Glomerular visceral epithelial cell (primary cell): ENCODE results near the gene PRKAG2.
"Not testable (repeated sequence)": the region's sequence is repeated elsewhere in the genome, so short reads cannot be mapped to it uniquely, and the experiment has no call there.

ENCODE experiments used
- DNase-seq: peaks from one replicate; pipeline ENCODE4 v3.0.0-alpha.2; 2016; ENCODE audit errors: extremely low spot score

The PRKAG2 gene

DNA sequence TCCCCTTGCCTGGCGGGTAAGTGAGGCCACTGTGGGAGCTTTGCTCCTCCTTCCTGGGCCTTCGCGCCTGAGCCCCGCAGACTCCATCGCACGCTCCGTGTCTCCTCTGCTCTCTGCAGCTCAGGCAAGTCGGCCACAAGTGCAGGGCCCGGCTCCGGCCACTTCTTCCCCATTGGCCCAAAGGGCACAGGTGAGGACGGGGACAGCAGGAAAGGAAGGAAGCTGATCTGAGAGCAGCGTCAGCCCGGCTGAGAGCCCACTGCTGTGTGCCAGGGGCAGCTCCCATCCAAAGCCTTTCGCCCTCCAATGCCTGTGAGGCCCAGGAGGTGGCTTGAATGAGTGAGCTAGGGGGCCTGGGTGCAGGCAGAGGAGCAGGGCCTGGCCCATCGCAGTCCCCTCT lies 323.6 kb downstream of the PRKAG2 start:
- DNase-seq: no peak

DNA sequence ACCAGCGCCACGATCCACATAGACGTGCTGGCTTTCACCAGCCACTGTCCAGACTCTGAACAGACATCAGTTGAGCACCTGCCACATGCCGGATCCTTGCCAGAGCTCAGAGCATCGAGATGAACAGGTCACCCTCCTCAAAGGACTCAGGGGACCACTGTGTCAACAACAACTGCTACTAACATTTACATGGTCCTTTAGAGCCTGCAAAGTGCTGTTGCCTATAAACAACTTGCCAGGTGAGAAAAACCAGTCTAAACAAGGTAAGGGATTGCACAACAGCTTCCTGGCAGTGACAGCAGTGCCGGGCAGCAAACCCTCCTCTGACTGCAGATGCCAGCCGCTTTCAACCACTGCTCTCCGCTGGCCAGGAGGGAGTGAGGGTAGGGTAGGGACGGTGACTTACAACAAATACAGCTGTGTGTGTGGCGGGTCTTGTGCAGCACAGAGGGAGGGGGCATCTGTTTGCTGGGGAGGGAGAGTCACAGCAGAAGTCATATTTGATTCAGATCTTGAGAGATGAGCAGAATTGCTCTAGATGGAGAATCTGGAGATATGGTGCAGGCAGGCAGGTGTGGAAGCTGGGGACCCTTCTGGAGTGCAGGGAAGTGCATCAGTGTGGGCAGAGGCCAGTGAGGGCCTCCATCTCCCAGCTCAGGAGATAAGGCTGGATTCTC lies 324.4 kb downstream of the PRKAG2 start:
- DNase-seq: no peak

DNA sequence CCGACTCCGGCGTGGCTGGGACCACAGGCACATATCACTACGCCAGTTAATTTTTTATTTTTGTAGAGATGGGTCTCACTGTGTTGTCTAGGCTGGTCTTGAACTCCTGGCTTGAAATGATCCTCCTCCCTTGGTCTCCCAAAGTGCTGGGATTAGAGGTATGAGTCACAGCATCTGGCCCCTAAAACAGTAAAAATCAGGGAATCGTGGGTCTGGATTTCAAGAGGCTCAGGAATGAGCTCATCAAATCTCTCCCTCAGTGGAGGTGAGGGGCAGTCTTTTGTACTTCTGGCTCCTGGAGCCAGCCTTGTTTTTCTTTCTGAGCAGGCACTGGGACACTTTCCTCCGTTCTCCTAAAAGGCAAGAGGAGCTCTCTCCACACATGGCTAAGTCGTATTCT lies 325.1 kb downstream of the PRKAG2 start:
- peak; percentile 4 for DNase-seq

DNA sequence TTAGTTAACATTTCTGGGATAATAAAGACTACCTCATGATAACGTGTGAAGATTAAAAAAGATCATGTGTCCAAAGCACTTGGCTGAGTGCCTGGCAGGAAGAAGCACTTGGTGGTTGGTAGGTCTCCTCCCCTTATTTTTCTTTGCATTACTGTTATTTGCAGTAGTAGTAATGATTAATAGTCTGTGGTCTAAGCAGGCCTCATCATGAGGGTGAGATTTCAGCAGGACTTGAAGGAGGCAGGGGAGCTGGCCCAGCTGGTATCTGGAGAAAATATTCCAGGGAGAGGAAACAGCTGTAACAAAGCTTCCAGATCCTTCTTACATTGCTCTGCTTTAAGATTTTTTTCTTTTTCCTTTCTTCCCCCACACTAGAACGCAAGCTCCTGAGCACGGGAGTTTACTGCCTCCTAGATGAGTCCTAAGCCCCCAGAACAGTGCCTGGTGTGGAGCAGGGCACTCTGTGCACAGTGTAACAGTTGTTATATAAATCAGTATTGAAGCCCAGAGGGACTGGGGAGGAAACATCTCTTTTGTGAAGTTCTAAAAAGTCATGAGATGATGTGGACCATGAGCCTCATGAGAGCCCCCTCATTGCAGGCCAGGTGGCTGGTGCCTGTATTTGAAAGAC lies 326.1 kb downstream of the PRKAG2 start:
- peak; percentile 89 for DNase-seq

DNA sequence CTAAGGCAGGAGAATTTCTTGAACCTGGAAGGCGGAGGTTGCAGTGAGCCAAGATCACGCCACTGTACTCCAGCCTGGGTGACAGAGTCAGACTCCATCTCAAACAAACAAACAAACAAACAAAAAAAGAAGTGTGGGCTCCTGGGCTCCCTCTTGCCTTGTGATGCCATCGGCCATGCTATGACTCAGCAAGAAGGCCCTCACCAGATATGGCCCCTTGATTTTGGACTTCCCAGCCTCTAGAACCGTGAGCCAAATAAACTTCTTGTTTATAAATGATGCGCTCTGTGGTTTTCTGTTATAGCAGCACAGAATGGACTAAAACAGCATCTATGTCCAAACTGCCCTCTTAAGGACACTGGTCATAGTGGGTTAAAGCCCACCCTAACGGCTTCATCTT lies 327.3 kb downstream of the PRKAG2 start:
- DNase-seq: no peak

DNA sequence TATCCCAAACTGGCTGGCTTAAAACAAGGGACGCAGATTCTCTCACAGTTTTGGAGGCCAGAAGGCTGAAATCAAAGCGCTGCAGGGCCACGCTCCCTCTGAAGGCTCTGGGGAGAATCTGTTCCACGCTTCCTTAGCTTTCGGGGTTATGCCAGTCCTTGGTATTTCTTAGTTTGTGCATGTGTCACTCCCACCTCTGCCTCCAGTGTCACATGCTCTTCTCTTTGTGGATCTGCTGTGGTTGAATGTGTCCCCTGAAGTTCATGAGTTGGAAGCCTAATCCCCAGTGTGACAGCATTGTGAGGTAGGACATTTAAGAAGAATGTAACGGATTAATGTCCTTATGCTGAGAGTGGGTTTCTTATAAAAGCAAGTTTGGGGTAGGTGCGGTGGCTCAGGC lies 327.8 kb downstream of the PRKAG2 start:
- no peak for DNase-seq

DNA sequence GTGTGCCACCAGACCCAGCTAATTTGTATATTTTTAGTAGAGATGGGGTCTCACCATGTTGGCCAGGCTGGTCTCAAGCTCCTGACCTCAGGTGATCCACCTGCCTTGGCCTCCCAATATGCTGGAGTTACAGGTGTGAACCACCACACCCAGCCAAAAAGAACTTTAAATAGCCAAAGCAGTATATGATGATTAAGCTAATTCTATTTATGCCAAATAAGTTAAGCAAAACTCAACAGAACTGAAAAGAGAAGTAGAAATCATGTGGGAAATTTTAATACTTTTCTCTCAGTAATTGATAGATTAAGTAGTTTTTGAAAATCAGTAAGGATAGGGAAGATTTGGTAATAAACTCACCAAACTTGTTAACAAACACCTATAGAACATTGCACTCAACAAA lies 332.7 kb downstream of the PRKAG2 start:
- no peak for DNase-seq

DNA sequence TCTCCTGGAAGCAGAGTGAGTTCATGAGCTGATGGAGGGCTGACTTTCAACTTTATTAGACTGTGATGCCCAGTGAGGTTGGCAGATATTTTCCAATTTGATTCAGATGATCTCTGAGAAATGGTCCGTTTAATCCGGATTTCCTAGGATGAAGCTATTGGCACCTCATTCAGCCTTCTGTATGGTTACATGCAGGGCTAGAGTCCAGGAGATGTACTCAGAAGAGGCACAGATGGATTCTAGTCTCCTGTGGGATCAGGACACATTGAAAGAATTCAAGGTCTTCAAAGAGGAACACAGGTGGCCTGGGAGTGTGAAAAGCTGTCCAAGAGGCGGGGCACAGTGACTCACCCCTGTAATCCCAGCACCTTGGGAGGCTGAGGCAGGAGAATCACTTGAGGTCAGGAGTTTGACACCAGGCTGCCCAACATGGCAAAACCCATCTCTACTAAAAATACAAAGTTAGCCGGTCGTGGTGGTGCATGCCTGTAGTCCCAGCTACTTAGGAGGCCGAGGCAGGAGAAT lies 334.2 kb downstream of the PRKAG2 start:
- no peak for DNase-seq

DNA sequence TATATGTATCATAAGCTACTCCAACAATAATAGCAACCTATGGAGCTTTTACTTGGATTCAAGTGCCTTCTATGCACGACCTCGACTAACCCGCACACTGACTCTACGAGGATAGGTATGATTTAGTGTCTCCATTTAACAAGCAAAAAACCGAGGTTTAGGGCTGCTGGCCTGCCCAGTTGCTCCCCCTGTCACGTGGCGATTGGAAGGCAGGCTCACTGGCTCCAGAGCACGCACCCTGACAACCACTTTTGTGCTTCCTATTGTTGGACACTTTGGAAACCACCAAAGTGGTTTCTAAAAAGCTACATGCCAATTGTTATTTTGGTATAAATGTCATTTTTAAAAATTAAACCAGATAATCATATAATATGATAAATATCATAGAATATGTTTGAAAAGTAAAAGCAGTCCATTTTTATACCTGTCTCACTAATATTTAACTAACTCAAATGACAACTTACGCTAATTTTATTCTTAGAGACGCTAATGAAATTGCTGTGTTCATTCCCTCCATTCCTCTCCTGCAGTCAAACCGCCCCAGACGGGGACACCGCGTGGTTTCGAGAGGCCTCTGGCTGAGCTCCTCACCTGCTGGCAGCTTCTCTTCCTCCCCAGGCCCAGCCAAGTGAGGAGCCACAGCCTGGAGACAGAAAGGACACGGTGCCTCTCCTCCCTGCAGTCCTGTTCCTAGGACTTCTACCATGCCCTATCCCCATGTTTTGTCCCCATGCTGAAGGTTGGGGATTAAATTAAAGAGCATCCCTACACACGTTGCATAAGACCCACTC lies 335.0 kb downstream of the PRKAG2 start:
- no peak for DNase-seq

DNA sequence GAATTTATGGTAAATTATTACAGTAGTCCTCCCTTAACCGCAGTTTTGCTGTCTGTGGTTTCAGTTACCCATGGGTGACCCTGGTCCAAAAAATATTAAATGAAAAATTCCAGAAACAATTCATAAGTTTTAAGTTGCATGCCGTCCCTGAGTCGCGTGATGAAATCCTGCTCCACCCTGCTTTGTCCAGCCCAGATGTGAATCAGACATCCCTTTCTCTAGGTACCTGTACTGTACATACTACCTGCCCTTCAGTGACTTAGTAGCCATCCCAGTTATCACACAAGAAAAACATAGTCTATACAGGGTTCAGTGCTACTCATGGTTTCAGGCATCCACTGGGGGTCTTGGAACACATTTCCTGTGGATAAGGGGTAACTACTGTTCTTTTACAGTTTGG lies 336.8 kb downstream of the PRKAG2 start:
- DNase-seq: peak; percentile 34

DNA sequence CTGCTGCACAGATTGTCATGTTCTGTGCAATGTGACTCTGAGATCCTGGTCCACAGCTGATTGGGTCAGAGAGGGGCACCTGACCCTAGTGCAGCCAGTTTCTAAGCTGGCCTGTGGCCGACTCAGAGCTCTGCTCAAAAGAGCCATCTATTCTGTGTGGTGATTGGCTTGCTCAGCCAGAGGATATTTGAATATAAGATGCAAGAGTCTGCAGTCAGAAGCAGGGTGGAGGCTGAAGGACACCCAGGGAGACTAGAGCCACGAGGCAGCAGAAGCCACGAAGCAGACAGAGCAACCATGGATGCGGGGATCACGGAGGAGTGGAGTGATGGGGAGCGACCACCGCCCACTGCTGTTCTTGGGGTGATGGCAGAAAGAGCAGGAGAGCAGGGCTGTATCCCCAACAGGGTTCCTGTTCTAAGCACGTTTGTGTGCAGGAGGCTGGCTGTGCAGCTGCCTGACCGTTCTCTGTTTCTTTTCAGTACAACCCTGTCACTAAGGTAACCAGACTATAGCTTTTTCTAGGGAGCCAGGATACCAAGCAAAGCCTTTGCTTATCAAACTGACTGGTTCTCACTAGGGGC lies 337.7 kb downstream of the PRKAG2 start:
- no peak for DNase-seq

DNA sequence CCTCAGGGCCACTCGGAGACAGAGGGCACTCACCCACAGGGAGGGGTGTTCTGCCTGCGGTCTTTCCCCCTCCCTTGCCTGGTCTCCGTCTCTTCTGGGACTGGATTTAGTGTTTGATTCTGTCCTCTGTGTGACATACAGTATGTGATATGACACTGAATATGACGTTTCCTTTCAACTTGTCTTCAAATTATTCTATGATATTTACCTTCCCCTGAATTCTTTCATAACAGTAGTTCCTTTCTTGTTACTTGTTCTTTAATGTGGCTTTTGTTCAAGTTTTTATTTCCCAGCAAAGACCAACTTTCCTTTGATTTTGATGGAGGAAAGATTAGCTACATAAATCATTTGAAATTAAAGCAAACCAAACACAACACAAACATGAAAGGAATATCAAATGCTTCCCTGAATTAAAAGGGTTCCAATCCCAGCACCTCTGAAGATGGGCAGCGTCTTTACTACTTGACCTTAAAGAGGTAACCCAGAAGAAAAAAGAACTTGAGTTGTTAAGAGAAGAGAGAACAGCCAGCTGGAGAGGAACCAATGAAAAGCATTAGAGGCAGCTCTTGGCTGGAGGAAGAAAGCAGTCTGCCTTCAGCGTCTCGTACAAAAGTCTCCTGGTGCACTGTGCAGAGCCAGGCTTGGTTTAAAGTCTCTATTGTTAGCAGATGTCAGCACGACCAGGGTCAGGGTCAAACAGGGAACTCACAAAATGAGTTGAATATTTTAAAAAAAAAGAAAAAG lies 338.9 kb downstream of the PRKAG2 start:
- no peak for DNase-seq

DNA sequence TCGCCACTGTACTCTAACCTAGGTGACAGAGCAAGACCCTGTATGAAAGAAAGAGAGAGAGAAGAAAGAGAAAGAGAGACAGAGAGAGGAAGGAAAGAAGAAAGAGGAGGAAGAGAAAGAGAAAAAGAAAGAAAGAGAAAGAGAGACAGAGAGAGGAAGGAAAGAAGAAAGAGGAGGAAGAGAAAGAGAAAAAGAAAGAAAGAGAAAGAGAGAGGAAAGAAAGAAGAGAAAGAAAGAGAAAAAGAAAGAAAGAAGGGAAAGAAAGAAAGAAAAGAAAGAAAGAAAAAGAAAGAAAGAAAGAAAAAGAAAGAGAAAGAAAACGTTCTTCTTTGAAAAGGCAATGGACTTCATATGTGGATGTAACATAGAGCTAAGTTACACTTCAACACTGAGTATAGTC lies 340.7 kb downstream of the PRKAG2 start:
- DNase-seq: not testable (repeated sequence)

DNA sequence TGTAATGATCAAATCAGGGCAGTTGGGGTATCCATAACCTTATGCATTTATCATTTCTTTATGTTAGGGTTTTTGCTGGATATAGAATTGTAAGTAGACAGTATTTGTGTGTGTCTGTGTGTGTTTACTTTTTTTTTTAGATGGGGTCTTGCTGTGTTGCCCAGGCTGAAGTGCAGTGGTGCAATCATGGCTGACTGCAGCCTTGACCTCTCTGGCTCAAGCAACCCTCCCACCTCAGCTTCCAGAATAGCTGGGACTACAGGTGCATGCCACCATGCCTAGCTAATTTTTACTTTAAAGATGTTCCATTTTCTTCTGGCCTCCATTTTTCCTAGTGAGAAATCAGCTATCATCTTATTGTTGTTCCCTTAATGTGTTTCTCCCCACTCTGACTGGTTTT lies 347.1 kb downstream of the PRKAG2 start:
- DNase-seq: no peak

DNA sequence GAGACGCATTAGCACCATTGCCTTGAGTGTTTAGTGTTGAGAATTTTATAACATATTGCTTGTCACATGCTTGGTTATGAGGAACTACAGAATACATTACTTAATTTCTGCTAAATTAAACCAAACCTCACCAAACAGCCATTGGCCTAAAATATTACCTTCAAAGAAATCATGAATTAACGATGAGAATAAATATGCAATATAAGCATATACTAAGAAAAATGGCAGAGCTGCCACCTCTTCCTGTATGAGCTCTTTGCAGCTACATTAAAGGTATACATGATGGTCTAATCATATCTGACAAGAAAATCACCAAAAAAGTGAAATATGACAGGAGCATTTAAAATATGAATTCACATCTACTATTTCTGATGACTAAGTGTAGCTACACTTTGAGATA lies 352.1 kb downstream of the PRKAG2 start:
- DNase-seq: no peak

DNA sequence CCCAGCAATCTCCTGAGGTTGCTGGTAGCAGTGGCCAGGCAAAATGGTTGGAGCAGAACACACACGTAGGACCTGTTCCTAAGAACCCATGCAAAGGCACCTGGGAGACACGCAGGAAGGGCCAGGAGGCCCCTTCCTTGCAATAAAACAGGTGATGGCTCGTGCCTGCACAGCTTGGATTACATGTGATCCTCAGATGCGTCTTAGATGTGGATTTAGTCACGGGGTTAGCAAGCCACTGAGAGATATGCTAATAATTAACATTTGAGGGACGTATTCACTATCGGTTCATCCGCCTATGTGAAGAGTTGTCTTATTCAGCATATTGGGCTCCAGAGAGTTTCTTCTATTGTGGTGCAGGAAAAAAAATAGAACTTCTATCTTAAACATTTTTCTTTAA lies 352.6 kb downstream of the PRKAG2 start:
- no peak for DNase-seq

DNA sequence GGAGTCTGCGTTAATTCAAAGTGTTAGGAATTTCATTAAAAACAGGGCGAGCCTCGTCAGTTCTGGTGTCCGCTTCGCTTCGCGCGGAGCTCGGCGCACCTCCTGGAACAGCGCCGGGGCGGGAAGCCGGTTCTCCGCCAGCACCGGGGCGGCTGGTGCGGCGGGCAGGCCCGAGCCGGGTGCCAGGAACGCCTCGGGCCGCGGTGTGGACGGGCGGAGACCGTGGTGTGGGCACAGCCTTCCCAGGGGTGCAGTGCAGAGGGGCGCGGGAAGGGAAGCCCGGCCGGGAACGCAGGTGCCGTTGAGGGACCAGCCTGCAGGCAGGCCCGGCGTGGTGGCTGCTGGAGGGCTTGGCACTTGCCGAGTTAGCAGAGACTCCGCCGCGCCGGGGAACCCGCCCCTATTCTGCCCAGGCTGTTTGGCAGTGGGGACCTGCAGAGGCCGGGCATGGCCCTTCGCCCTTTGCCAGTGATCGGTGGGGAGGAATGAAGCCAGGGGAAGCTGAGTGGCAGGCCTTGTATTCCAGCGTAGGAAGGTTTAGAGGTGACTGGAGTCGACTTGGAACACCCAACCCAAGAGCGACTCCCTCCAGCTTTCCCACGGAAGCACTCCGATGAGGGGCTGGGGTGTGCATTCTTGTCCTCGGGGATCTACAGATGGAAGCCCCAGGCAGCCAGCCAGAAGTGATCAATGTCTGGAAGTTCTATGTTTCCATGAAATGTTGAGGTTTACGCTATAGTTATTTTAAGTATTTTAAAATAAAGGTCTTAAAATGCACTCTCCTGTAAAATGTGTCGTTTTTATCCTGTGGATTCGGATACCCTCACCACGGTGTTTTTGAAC lies 356.3 kb downstream of the PRKAG2 start:
- peak; percentile 45 for DNase-seq

DNA sequence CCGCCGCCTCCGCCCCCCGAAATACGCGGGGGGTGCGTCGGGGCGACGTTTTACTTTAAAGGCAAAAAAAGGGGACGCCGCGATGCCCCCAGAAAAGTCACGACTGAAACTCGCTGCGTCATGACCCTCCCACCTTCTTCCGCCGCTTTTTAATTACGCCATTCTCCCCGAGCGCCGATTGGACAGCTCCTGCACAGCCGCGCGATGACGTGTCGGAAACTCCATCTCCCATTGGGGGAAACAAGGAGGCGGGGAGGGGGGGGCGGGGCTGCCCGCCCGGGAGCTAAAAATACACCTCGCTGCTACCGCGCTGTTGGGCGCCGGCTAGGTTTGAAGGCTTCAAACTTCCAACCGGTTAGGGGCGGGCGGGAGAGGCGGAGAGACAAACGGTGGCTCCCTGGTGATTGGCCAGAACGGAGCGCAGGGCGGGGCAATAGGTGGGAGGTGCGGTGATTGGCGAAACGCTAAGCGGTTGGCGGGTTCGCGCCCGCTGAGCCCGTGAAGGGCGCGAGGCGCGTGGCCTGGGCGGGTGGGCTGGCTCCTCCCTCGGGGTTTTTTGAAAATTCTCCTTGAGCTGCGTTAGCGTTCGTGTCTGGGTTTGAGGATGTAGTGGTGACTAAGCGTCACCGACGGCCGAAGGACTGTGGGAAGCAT lies 357.0 kb downstream of the PRKAG2 start, which contains the start of gene RHEB:
Gene RHEB, minus strand, starts transcription at position 131 of the 654 bp plus-strand sequence. CDS start 384 bp downstream, outside the sequence.
- peak; percentile 100 for DNase-seq

DNA sequence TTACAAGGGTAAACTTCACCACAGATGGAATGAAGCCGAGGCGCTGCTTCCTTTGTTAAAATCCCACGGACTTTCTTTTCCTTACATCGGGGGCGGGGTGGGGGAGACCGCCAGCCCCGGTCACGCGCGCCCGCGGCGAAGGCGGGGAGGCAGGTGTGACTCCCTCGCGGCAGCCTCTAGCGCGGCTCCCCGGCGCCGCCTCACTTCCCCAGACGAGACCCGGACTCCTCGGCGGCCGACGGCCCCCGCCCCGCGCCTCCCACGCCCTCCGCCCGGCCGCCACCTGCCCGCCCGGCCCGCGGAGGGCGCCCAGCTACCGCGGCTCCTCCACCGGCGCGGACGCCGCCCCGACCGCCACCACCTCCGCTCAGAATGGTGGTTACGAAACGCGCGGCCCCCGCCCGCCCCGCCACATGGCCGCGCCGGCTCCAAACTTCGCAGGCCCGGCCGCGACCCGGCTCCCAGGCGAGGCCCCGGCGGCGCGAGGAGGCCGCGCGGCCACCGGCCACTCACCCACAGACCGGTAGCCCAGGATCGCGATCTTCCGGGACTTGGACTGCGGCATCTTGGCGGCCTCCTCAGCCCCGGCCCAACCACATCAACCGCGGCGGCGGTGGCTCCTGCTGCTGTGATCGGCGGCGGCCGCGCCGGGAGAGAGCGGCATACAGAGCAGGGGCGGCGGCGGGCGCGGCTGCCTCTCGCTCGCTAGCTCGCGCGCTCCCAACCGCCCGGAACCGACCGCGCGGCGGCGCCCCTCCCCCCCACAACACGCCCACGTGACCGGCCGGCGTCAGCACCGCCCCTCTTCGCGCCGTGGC lies 357.8 kb downstream of the PRKAG2 start:
- DNase-seq: peak; percentile 26
